Dermis blood vessel endothelial cell (primary cell): ENCODE data around the gene DNAI2. TPM values are rescaled to one million over a fixed set of nuclear protein-coding genes. Genes with fewer than 3 reads are reported as not detected.

Source experiments
- total RNA-seq: library from RNA; depleted of rRNA; stranded (reverse); fragments of >200 nt; gene quantifications from 2 replicates; pipeline ENCODE4 v1.2.3, GENCODE V29; 2014

The DNAI2 gene
- total RNA-seq, 1 donor from 2014 or later: not detected

Other genes with a start within 250 kb of the DNAI2 start
- gene RPL38, start 70.6 kb upstream of the DNAI2 start, total RNA-seq: 625 and 929 TPM in 2 replicates
- gene TTYH2, start 60.7 kb upstream of the DNAI2 start, total RNA-seq: 0.70 and 2.2 TPM in 2 replicates
- gene KIF19, start 52.0 kb downstream of the DNAI2 start, total RNA-seq: 6.4 and 16.3 TPM in 2 replicates
- 0.17 TPM in 1 of 2 replicates, not detected in the other for gene BTBD17, start 87.6 kb downstream of the DNAI2 start, total RNA-seq
- gene GPR142, start 93.3 kb downstream of the DNAI2 start, total RNA-seq: 0.09 and 0.68 TPM in 2 replicates
- 1.8 and 2.0 TPM in 2 replicates for gene GPRC5C, start 157.9 kb downstream of the DNAI2 start, total RNA-seq
- not detected in 2 replicates for gene CD300A, start 192.4 kb downstream of the DNAI2 start, total RNA-seq